NCI-H2196 treated with DMSO at 0.1 percent for 48 hours (cell line): ENCODE data around the gene STX11.
"Not testable (repeated sequence)": the region's sequence is repeated elsewhere in the genome, so short reads cannot be mapped to it uniquely, and the experiment has no call there.

Experiments
- DNase-seq: peaks from one replicate; lab custom pipeline; 2025; ENCODE audit not compliant: unreplicated experiment; lab: John Stamatoyannopoulos, UW

Gene STX11

GRCh38 chr6:144171406-144171805, 21.1 kb downstream of the STX11 start:
- no peak for DNase-seq

DNA sequence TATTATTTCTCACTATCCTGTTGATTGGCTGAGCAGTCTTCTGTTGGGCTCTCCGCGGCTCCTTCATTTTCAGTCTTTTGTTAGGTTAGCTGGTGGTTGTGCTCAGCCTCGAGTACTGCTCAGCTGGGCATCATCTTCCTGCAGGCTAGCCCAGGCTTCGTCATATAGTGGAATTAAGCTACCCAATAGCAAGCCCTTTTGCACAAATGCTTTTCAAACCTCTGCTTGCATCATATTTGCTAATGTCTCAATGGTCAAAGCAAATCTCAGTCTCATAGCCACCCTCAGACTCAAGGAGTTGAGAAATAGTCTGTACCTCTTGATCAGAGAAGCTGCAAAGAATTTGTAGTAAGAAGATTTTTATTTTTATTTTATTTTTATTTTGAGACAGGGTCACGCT, 23.7 kb downstream of the STX11 start:
- DNase-seq = no peak

- no peak for DNase-seq
Observed at GRCh38 chr6:144176043-144176442, 25.7 kb downstream of the STX11 start.

DNA sequence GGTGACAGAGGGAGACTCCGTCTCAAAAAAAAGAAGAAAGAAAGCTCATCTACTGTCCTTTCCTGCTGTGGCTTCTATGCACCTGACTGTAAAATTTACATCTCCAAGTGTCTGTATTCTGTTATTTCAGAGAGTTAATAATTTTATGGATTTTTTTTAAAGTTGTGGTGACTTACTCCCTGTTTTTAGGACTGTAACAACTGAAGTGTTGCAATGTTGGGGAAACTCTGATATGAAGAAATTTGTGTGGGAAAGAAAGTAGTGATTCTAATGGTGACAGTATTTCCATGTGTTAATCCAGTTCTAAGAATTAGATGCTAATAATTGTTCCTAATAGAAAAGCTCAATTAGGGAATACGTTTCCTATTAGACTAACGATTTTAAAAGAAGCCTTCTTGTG, 27.4 kb downstream of the STX11 start:
- no peak for DNase-seq

DNA sequence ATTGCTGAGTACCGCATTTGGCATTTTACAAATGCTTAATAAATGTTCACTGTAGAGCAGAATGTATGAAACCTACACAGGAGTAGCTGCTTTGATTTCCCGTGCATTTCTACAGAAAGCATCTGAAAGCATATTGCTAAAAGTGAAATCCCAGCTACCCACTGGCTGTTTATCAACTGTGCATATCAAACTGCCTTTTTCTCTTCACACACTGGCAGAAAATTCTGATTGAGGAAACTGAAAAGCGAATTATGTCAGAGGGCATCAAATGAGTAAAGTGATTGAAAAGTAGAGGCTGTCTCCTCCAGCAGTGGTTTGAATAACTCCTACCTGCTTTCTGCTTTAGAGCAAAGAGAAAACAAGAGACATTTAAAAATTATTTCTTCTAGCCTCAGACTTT, 28.0 kb downstream of the STX11 start:
- no peak for DNase-seq

GRCh38 chr6:144179237-144179636, 28.9 kb downstream of the STX11 start:
- no peak for DNase-seq

DNA sequence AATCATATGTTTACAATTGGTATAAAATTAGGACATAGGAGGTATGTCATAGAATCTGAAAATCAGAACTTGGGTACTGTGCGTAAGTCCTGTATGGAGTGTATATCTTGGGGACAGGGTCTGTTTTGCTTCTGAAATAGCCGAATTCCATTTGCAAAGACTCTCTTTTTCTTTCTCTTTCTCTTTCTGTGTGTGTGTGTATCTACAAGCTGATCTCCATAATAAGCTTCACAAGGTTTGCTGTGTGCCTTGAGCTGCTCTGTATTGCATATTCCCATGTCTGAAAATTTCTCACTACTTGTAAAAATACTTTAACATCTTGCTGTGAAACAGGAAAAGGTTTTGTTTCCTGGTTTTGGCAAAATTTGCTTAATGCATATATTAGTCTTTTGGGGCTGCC, 29.5 kb downstream of the STX11 start:
- DNase-seq = no peak

GRCh38 chr6:144180354-144180753, 30.0 kb downstream of the STX11 start:
- DNase-seq = not testable (repeated sequence)

DNA sequence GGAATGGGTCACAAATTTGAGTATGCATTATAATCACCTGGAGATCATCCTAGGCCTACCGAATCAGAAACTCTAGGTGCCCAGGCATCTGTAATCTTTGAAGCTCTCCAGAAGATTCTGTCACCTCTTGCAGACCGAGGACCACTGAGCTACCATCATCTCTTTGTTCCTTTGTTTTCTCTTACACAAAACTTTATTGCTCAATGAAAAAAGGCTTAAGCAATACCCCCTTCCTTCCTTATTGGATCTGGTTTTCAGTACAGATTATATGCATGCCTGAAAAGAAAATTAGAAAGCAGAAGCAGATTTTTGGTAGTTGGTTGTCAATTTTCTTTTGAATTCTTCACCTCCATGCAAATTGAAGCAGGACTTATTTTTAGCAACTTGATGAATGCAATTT, 31.3 kb downstream of the STX11 start:
- DNase-seq = no peak

DNA sequence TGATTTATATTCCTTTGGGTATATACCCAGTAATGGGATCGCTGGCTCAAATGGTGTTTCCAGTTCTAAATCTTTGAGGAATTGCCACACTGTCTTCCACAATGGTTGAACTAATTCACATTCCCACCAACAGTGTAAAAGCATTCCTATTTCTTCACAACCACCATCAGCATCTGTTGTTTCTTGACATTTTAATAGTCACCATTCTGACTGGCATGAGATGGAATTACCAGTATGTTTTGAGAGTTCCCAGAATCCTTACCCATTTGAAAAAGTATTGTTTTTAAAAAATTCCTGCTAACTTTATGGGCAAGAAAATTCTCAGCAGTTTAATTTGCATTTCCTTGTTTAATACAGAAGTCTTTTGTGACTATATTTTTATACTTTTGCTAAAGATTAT, 33.9 kb downstream of the STX11 start:
- not testable (repeated sequence) for DNase-seq

DNA sequence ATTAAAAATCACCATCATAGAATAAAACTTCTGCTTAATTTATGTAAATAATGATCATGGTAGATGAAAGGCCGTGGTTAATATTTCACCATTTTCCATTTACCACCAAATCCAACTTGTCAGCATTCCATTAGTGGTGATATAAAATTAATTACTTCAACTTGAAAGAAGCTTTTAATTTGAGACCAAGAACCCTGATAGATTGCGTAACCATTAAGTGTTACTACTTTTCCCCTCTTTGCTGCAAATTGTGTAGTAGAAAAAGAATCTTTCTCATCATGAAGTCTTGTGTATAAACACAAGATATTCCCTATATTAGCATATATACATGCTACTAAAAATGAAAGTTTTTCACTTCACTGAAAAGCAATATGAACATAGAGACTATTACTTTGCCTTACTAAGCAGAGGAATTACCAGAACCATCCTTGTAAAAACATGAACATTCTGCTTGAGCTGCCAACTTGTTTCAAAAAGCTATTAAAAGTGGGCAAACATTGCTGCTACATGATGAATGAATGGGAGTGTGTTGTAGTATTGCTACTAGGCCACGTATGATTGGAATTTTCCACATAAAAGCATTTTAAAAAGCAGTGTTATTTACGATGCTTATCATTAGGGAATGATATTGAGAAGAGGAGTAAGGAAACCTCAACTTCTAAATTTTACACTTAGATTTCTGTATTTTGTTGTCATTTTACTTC, 35.0 kb downstream of the STX11 start:
- no peak for DNase-seq

GRCh38 chr6:144186817-144187625, 36.7 kb downstream of the STX11 start:
- no peak for DNase-seq

- no peak for DNase-seq
Observed at GRCh38 chr6:144189351-144189750, 39.0 kb downstream of the STX11 start.

- no peak for DNase-seq
Observed at GRCh38 chr6:144190080-144190479, 39.8 kb downstream of the STX11 start.

GRCh38 chr6:144190593-144190992, 40.3 kb downstream of the STX11 start:
- DNase-seq = no peak

DNA sequence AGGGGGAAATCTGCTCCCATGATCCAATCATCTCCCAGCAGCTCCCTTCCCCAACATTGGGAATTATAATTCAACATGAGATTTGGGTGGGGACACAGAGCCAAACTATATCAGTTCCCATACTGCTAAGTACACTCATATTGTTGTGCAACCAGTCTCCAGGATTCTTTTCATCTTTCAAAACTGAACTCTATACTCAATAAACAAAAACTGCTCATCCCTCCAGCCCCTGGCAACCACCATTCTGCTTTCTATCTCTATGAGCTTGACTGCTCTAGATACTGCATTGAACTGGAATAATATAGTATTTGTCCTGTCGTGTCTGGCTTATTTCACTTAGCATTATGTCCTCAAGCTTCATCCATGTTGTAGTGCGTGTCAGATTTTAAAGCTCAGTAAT, 42.9 kb downstream of the STX11 start:
- no peak for DNase-seq

DNA sequence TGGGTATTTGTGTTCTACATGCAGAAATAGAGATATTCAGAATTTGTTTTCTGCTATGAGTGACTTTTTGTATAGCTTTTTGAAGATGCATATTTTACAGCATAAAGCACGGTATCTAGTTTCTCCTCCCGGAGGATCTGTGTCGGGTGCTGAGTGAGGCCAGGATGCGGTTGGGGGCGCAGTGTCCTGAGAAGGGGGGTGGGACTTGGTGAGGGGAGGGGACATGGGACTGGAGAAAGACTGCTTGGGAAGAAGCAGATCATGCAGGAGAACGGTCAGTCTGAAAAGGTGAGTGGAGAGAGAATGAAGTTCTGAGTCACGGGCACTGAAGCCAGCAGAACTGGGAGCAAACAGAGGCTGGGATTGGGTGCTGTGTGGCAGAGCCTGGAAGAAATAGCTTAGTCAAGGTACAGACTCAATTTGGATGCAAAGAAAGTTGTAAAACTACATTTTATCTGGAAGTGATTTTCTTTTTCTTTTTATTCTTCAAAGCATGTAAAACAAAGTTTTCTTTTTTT, 44.0 kb downstream of the STX11 start:
- DNase-seq = no peak

- no peak for DNase-seq
Observed at GRCh38 chr6:144195671-144196270, 45.5 kb downstream of the STX11 start.

GRCh38 chr6:144197919-144198318, 47.6 kb downstream of the STX11 start:
- no peak for DNase-seq

GRCh38 chr6:144202879-144203468, 52.7 kb downstream of the STX11 start:
- no peak for DNase-seq

GRCh38 chr6:144211160-144211559, 60.8 kb downstream of the STX11 start:
- DNase-seq = no peak

GRCh38 chr6:144213315-144213714, 63.0 kb downstream of the STX11 start:
- no peak for DNase-seq
